Thyroid gland (tissue), 4 donors: ENCODE results near the gene ZNF487.

Experiments used
- CTCF ChIP-seq, 6 experiments: fragments of 200-600 bp in 3 of 6; fragments of 450-650 bp in 3 of 6; sonication (generic) in 3 of 6; IDR thresholded peaks; one replicate each; pipeline ENCODE4 v1.5.1; 2016 to 2019; ENCODE audit warnings: antibody characterized with exemption in 6 of 6, mild to moderate bottlenecking in 2 of 6, inconsistent platforms in 1 of 6, moderate library complexity in 1 of 6
- POLR2A ChIP-seq, 2 donors: fragments of 450-650 bp; IDR thresholded peaks; one replicate each; pipeline ENCODE4 v1.6.1; 2017; ENCODE audit warnings: antibody characterized with exemption in 2 of 2, mild to moderate bottlenecking in 2 of 2, moderate library complexity in 1 of 2

DNA sequence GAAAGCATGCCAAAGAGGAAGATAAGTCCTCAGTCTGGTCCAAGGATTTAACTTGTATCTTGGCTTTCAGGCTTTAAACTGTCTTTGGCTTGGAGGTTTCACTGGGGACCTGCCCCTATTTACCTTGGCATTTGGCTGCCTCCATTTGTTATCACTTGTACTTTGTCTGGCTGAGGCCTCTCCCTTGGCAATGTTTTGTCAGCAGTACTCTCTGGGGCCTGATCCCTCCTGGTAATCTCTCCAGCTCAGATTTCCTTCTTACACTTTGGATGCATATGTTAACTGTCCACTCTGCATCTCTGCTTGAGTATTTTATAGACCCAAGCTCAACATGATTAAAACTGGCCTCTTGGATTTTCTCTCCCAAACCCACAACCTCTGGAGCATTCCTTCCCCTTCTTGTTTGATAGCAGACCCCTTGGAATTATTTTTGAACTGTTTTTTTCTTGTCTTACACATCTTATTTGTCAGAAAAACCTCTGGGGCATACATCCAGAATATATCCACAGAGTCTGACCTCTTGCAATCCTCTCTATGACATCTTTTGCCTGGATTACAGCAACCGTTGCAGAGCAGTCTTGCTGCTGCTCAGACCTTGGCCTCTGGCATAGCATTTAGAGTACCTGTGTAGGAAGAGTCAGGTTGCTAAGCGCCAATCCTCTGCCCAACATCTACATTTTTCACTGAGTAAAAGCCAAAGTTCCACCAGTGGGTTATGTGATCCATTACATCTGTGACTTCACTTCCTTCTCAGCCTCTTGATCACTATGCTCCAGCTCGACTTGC is 35.2 kb downstream of the ZNF487 start:
- no peak for TF ChIP-seq CTCF (IDR thresholded peaks at IDR 0.05)
- no peak for TF ChIP-seq POLR2A (IDR thresholded peaks at IDR 0.05)
